Activated CD4-positive, alpha-beta T cell treated with anti-CD3 and anti-CD28 coated beads, Interleukin-2, Interleukin-4, amounts not matched to agents 100 ng/mL and 50 ng/mL, durations not matched to agents 16 hours and 8 hours (primary cell): ENCODE data around the gene TAF10.

Experiments
- DNase-seq: peaks from one replicate; pipeline ENCODE4 v3.0.0-alpha.2; 2020; ENCODE audit warnings: low spot score

TAF10 gene

GRCh38 chr11:6576471-6577373 lies 35.3 kb downstream of the TAF10 start:
- no peak for DNase-seq

GRCh38 chr11:6574816-6575715 lies 37.0 kb downstream of the TAF10 start:
- DNase-seq, result no peak

GRCh38 chr11:6572215-6572614 lies 39.8 kb downstream of the TAF10 start:
- no peak for DNase-seq

- no peak for DNase-seq
Observed at GRCh38 chr11:6571434-6572008, 40.5 kb downstream of the TAF10 start.

- DNase-seq, result no peak
Observed at GRCh38 chr11:6570691-6571427, 41.2 kb downstream of the TAF10 start.

- no peak for DNase-seq
Observed at GRCh38 chr11:6569706-6570105, 42.3 kb downstream of the TAF10 start.

GRCh38 chr11:6568191-6568918 lies 43.7 kb downstream of the TAF10 start:
- no peak for DNase-seq

- DNase-seq, result no peak
Observed at GRCh38 chr11:6567371-6567745, 44.7 kb downstream of the TAF10 start.

GRCh38 chr11:6566704-6567370 lies 45.2 kb downstream of the TAF10 start:
- no peak for DNase-seq

GRCh38 chr11:6565988-6566703 lies 45.9 kb downstream of the TAF10 start:
- DNase-seq, result no peak

GRCh38 chr11:6565325-6565724 lies 46.7 kb downstream of the TAF10 start:
- DNase-seq, result no peak

GRCh38 chr11:6563667-6564066 lies 48.3 kb downstream of the TAF10 start:
- no peak for DNase-seq

GRCh38 chr11:6563121-6563619 lies 48.8 kb downstream of the TAF10 start:
- DNase-seq, result no peak

- no peak for DNase-seq
Observed at GRCh38 chr11:6561288-6561687, 50.7 kb downstream of the TAF10 start.
